Epithelial cell of proximal tubule (primary cell): ENCODE data around the gene GEMIN7. TPM values are rescaled to one million over a fixed set of nuclear protein-coding genes. Genes with fewer than 3 reads are reported as not detected.
A peak's percentile ranks its signal among the peaks of the same experiment; 100 is the strongest.

Source experiments
- DNase-seq: peaks from one replicate; pipeline ENCODE4 v3.0.0-alpha.2; 2011; ENCODE audit warnings: low read depth
- H3K4me3 ChIP-seq: 2 replicates; pipeline ENCODE4 v1.5.1; 2011; ENCODE audit warnings: low read depth, mild to moderate bottlenecking, low read length
- CTCF ChIP-seq: conservative IDR thresholded peaks from 2 replicates; pipeline ENCODE4 v1.5.1; 2012; ENCODE audit warnings: low read depth, mild to moderate bottlenecking, low read length
- total RNA-seq: library from RNA; depleted of rRNA; stranded (reverse); fragments of >200 nt; gene quantifications from 2 replicates; pipeline ENCODE4 v1.2.3, GENCODE V29; 2015

The GEMIN7 gene
- total RNA-seq: 38.2 and 58.2 TPM in 2 replicates

- DNase-seq: no peak
- TF ChIP-seq CTCF: peak; percentile 13
- H3K4me3 ChIP-seq: peak within 1 kb of the TSS; percentile 79
Measured at GRCh38 chr19:45079063-45079910, at the start of gene GEMIN7. Gene GEMIN7, plus strand, starts transcription at chr19:45079260. Its CDS starts 10,855 bp downstream, at chr19:45090115.

- TF ChIP-seq CTCF: no peak
- no peak overlapping the region for H3K4me3 ChIP-seq
- DNase-seq: no peak
Measured at GRCh38 chr19:45030825-45031224, 48.2 kb upstream of the GEMIN7 start.

GRCh38 chr19:45032421-45032820, 46.6 kb upstream of the GEMIN7 start:
- H3K4me3 ChIP-seq: no peak overlapping the region
- no peak for TF ChIP-seq CTCF
- no peak for DNase-seq

- TF ChIP-seq CTCF: no peak
- H3K4me3 ChIP-seq: no peak overlapping the region
- no peak for DNase-seq
Measured at GRCh38 chr19:45035755-45036154, 43.3 kb upstream of the GEMIN7 start.

GRCh38 chr19:45037393-45038169, 41.5 kb upstream of the GEMIN7 start:
- H3K4me3 ChIP-seq: no peak overlapping the region
- TF ChIP-seq CTCF: no peak
- DNase-seq: no peak

- TF ChIP-seq CTCF: no peak
- peak within 1 kb of the TSS; percentile 80 for H3K4me3 ChIP-seq
- DNase-seq: no peak
Measured at GRCh38 chr19:45038931-45039893, 39.8 kb upstream of the GEMIN7 start, which contains the start of gene CLASRP. Gene CLASRP, plus strand, starts transcription at chr19:45039045. Its CDS starts 1,168 bp downstream, at chr19:45040213.
